ENCODE measurements around the gene SV2C. TPM values are rescaled to one million over a fixed set of nuclear protein-coding genes. Genes with fewer than 3 reads are reported as not detected.

Gene SV2C
- total RNA-seq, 2 donors from 2014 or later: 0.52 TPM; not detected in 1

- Histone ChIP-seq H3K27me3 (no peaks in the 10 kb centered on the region), H3K36me3 (replicated peaks in 1 of 2; ENCODE audit: insufficient read depth in 1 of 2, low read depth in 2 of 2) (no peaks in the 10 kb centered on the region), H3K4me3 (no peak overlapping the region), H3K9me3 (no peaks in the 10 kb centered on the region), H3K27ac (no peak overlapping the region), H3K4me1 (peaks cover 13% of the 10 kb centered on the region)
- TF ChIP-seq CTCF (IDR thresholded peaks at IDR 0.05) (no peak), POLR2A (IDR thresholded peaks at IDR 0.05) (no peak)
- ATAC-seq (no peak), DNase-seq (no peak)
- intact Hi-C loops (cut with DNase I): no loop called here
- 51 to 63% methylated on average over 7 of the region's 7 CpGs for WGBS, 2 donors
Measured at GRCh38 chr5:76325326-76325725, 242.1 kb downstream of the SV2C start.

- H3K36me3 ChIP-seq (replicated peaks in 1 of 2; ENCODE audit: insufficient read depth in 1 of 2, low read depth in 2 of 2): no peaks in the 10 kb centered on the region
Measured at GRCh38 chr5:76325876-76326491, 242.8 kb downstream of the SV2C start.

GRCh38 chr5:76326577-76327302 lies 243.6 kb downstream of the SV2C start:
- no peak overlapping the region for H3K27ac ChIP-seq
- 54 to 61% methylated on average over 10 of the region's 10 CpGs for WGBS, 2 donors
- DNase-seq: no peak

More at GRCh38 chr5:76325876-76326491, 242.8 kb downstream of the SV2C start:
- H3K4me1 ChIP-seq: peaks cover 13% of the 10 kb centered on the region
- H3K27me3 ChIP-seq: no peaks in the 10 kb centered on the region
- WGBS, 2 donors: 53 to 57% methylated on average over 3 of the region's 3 CpGs
- H3K4me3 ChIP-seq: no peak overlapping the region
- no peak for ATAC-seq
- H3K9me3 ChIP-seq: no peaks in the 10 kb centered on the region
- TF ChIP-seq CTCF (IDR thresholded peaks at IDR 0.05) (no peak), POLR2A (IDR thresholded peaks at IDR 0.05) (no peak)
- DNase-seq: no peak
- intact Hi-C loops (cut with DNase I): no loop called here
- no peak overlapping the region for H3K27ac ChIP-seq

GRCh38 chr5:76329346-76329745 lies 246.2 kb downstream of the SV2C start:
- intact Hi-C loops (cut with DNase I): no loop called here
- no peak for TF ChIP-seq POLR2A (IDR thresholded peaks at IDR 0.05)
- TF ChIP-seq CTCF (IDR thresholded peaks at IDR 0.05): no peak
- no peak overlapping the region for H3K4me3 ChIP-seq
- ATAC-seq (no peak), DNase-seq (no peak)
- no peaks in the 10 kb centered on the region for H3K36me3 ChIP-seq (replicated peaks in 1 of 2; ENCODE audit: insufficient read depth in 1 of 2, low read depth in 2 of 2)
- peaks cover 20% of the 10 kb centered on the region for H3K4me1 ChIP-seq
- no peak overlapping the region for H3K27ac ChIP-seq
- H3K9me3 ChIP-seq: no peaks in the 10 kb centered on the region
- no peaks in the 10 kb centered on the region for H3K27me3 ChIP-seq

More at GRCh38 chr5:76326577-76327302, 243.6 kb downstream of the SV2C start:
- intact Hi-C loops (cut with DNase I): no loop called here
- no peaks in the 10 kb centered on the region for H3K27me3 ChIP-seq
- ATAC-seq: no peak
- no peak overlapping the region for H3K4me3 ChIP-seq
- no peaks in the 10 kb centered on the region for H3K9me3 ChIP-seq
- no peak for TF ChIP-seq POLR2A (IDR thresholded peaks at IDR 0.05)
- no peak for TF ChIP-seq CTCF (IDR thresholded peaks at IDR 0.05)
- H3K36me3 ChIP-seq (replicated peaks in 1 of 2; ENCODE audit: insufficient read depth in 1 of 2, low read depth in 2 of 2): no peaks in the 10 kb centered on the region
- H3K4me1 ChIP-seq: peaks cover 16% of the 10 kb centered on the region
